Stimulated activated CD4-positive, alpha-beta T cell treated with anti-CD3 and anti-CD28 coated beads, Interleukin-1b, Interleukin-23, amount 100 ng/mL, for 48 hours (primary cell): ENCODE data around the gene SKAP2.
"Not testable (repeated sequence)": the region's sequence is repeated elsewhere in the genome, so short reads cannot be mapped to it uniquely, and the experiment has no call there.

Source experiments
- DNase-seq: peaks from one replicate; pipeline ENCODE4 v3.0.0-alpha.2; 2020

SKAP2 gene

DNA sequence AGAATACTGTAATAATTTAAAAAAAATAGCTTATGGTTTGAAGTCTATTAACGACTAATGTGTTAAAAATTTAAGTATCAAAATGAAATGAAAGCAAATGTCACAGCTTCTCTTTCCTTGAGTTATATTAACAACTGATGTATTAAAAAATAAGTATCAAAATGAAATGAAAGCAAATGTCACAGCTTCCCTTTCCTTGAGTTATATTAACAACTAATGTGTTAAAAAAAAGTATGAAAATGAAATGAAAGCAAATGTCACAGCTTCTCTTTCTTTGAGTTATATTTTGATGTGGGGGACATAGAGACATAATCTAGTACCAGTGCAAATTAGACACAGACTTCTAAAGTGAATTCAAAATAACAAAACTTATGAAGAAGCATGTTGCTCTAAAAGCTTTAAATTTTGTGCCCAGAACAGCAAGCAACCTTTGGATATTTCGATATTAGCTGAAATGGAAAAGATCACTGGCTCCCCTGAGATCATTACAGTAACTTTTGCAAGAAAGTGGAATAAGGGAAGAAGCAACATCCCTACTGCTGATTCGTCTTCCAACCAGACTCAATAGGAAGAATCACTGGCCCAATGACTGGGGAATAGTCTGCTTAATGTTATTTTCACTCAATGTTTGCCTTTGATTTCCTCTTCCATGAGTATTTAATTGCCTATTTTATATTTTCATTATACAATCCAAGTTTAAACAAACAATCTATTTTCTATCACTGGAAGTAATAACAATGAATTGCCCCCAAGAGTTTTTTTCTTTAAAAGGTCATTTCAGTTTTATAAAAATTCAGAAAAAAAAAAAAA, 8.0 kb downstream of the SKAP2 start:
- no peak for DNase-seq

GRCh38 chr7:26854876-26855855, 9.2 kb downstream of the SKAP2 start:
- DNase-seq, result no peak

GRCh38 chr7:26853788-26854393, 10.5 kb downstream of the SKAP2 start:
- DNase-seq, result no peak

GRCh38 chr7:26850193-26850651, 14.2 kb downstream of the SKAP2 start:
- DNase-seq, result no peak

DNA sequence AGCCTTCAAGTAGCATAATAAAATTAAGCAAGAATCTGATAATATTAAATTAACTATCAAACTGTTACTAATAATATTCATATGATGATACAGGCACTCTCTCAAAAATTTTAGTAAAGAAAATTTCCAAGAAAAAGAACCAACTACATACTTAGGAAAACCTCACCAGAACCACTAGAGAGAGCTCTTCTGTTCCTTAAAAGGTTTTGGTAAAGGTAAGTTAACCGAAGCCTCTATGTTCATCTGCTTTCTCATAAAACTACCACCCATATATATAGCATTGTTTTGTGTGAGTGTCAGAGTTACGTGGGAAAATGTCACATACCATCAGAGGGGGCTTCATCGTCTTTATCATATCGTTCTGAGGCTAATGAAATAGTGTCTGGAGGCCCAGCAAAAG, 20.7 kb downstream of the SKAP2 start:
- DNase-seq, result no peak

DNA sequence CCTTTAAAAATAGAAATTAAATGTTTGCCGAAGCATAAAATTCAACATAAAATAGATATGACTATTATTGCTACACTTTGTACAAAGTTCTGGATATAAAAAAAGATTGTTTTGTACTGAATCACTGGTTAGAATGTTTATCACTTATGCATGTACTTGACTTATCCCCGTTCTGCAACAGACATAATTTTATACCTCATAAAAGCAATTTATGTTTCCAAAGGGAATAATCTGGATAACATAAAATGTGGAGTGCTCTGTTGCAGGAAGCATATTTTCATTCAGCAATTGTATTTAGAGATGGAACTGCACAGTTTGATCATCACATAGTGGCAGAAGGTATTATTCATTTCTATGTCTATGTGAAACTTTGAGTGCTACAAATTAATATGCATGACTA, 21.5 kb downstream of the SKAP2 start:
- DNase-seq, result no peak

GRCh38 chr7:26841003-26841739, 23.2 kb downstream of the SKAP2 start:
- no peak for DNase-seq

DNA sequence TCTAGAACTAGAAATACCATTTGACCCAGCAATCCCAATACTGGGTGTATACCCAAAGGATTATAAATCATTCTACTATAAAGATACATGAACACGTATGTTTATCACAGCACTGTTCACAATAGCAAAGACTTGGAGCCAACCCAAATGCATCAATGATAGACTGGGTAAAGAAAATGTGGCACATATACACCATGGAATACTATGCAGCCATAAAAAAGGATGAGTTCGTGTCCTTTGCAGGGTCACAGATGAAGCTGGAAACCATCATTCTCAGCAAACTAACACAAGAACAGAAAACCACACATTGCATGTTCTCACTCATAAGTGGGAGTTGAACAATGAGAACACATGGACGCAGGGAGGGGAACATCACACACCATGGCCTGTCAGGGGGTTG, 27.6 kb downstream of the SKAP2 start:
- not testable (repeated sequence) for DNase-seq

DNA sequence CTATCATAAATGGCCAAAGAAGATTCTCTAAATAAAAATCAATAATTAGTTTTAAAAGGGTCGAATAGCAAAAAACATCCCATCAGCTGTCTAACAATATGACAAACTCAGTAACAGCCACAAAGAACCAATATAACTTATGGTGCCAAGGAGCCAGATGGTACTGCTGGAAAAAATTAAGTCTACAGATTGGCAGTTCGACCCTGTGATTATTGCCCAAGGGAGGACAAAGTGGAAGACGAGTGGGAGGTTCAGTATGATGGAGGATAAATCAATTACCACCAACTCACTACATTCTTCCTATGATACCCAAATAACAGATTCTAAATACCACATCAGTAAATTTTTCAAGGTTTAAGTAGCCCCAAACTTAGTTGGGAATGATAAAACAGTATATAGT, 49.0 kb downstream of the SKAP2 start:
- no peak for DNase-seq

- no peak for DNase-seq
Measured at GRCh38 chr7:26813432-26813831, 51.0 kb downstream of the SKAP2 start.

DNA sequence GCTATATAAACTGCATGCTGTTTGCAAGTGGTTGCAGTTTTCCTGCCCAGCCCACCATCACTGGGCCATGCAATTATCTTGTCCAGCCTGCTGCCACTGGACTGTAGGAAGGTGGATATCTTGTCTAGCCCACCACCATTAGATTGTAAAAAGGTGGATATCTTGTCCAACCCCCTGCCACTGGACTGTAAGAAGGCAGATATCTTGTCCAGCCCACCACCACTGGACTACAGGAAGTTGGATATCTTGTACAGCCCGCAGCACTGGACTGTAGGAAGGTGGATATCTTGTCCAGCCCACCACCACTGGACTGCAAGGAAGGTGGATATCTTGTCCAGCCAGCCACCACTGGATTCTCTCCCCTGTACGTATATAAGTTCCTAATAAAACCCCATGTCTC, 69.8 kb downstream of the SKAP2 start:
- DNase-seq, result no peak

DNA sequence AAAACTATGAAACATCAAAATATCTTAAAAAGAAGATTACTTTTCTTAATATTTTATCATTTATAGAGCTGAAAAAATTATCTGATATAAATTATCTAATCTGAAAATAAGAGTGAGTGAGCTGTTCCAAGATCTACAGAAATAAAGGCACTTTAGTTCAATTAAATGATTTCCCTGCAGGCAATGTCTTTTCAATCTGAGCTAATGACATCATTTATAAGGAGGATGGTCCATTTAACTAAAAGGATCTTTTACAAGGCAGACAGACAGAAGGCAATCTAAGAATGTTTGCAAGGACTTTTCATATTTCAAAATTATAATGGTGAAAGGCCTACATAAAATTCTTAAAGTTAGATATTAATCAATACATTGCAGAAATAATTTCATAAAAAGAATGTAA, 71.8 kb downstream of the SKAP2 start:
- DNase-seq, result no peak

DNA sequence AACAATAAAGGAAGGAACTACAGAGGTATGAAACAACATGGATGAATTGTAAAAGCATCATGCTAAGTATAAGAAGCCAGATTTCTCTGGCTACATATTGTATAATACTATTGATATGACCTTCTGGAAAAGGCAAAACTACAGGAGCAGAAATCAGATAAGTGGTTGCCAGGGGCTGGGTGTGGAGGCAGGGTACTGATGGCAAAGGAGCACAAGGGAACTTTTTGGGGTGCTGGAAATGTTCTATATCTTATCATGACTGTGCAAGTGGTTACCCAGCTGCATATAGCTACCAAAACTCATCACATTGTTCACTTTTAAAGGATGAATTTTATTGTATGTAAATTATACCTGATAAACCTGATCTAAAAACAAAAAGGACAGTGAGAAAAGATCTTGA, 72.4 kb downstream of the SKAP2 start:
- no peak for DNase-seq

- no peak for DNase-seq
Measured at GRCh38 chr7:26789481-26790184, 74.8 kb downstream of the SKAP2 start.

DNA sequence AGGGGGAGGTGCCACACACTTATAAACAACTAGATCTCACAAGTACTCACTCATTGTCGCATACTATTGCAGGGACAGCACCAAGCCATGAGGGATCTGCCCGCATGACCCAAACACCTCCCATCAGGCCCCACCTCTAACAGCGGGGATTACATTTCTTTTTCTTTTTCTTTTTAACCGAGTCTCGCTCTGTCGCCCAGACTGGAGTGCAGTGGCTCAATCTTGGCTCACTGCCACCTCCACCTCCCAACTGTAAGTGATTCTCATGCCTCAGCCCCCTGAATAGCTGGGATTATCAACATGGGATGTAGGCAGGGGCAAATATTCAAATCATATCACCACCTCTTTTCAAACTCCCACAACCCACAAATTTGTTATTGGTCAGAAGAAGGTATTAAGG, 76.7 kb downstream of the SKAP2 start:
- DNase-seq, result no peak

DNA sequence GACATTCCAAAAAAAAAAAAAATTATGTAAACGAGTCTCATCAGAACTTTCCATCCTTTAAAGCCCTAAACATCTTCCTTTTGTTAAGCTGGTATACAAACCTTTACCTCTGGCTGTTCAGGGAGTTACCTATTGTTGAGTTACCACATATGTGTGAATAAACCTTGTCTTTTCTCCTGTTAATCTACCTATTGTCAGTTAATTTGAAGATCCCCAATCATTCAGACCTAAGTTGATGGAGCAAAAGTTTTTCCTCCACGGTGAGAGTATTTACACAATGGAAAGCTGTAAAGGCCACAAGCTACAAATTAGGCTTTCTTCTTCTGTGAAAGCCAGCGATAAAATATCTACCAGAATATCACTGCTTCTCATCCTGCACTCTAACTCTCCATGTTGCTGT, 80.3 kb downstream of the SKAP2 start:
- no peak for DNase-seq

DNA sequence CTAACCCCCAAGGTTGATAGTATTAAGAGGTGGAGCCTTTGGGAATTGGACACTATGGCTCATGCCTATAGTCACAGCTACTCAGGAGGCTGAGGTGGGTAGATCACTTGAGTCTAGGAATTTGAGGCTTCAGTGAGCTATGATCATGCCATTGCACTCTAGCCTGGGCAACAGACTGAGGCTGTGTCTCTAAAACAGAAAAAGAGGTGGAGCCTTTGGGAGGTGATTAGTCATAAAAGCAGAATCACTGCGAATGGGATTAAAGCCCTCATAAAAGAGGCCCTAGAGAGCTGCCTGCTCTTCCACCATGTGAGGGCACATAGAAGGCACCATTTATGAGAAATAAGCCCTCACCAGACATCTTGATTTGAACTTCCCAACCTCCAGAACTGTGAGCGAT, 81.9 kb downstream of the SKAP2 start:
- no peak for DNase-seq

- DNase-seq, result no peak
Measured at GRCh38 chr7:26779978-26780595, 84.3 kb downstream of the SKAP2 start.

DNA sequence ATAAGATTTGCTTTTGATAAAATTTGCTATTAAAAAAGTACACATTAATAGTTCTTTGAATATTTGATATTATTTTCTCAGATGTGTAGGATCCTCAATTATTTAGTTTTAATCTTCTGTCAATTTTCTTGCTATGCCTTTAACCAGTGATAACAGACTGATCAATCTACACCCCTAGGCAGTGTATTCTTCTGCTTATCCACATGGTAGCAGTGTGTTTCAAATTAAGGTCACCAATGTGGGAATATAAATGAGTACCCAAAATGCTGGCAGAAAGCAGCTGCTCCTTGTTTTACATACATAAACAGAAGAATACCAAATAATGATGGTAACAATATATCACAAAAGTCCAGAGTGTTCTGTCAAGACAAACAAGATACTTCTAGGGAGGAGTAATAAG, 87.0 kb downstream of the SKAP2 start:
- no peak for DNase-seq

DNA sequence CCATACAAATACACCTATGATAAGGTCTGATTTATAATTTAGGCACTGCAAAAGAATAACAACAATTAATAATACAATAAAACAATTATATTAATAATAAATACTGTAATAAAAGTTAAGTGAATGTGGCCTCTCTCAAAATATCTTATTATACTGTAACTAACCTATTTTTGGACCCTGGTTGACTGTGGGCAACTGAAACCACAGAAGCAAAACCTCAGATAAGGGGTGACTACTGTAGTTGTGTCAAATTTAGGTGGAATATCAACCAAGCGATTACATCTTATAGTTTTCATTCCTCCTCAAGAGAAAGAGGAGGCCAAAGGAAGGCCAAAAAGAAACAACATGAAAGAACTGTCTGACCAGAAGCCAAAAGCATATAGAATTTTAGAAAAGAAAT, 103.9 kb downstream of the SKAP2 start:
- DNase-seq, result no peak

GRCh38 chr7:26759108-26759507, 105.3 kb downstream of the SKAP2 start:
- no peak for DNase-seq

DNA sequence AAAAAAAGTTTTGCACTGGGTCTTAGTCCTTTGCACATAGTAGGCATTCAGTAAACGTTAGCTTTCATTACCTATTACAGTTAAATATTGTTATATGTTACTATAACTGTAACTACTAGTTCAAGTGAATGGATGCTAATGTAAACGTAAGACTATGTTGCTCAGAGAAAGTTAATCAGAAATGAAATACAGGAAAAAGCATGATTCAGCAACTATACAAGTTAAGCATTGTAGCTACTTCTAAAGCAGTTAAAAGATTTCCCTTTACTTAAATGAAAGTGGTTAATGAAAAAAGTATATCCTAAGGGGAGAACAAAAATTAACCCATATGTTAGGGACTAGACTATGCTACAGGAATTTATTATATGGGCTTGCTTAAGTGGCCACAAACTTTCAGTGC, 121.2 kb downstream of the SKAP2 start:
- DNase-seq, result no peak
